BJ (cell line): Measurements from ENCODE around the gene PCIF1. TPM values are rescaled to one million over a fixed set of nuclear protein-coding genes. Genes with fewer than 3 reads are reported as not detected.

ENCODE experiments used
- CTCF ChIA-PET: fragments of 350-600 bp; formaldehyde crosslinking; extraction: SDS; loops from one replicate; lab custom pipeline; 2021; ENCODE audit warnings: antibody characterized with exemption, inconsistent platforms; lab: Yijun Ruan, JAX
- POLR2A ChIA-PET: fragments of 300-600 bp; sonication (Branson Sonifier 250); formaldehyde crosslinking; extraction: SDS; loops from one replicate; lab custom pipeline; 2021; ENCODE audit warnings: antibody characterized with exemption; lab: Charles Lee
- DNase-seq: peaks from one replicate; pipeline ENCODE4 v3.0.0-alpha.2; 2011; ENCODE audit warnings: low read depth
- H3K27me3 ChIP-seq: 2 replicates; pipeline ENCODE4 v1.6.0; 2011; ENCODE audit warnings: low read length; ENCODE audit not compliant: control insufficient read depth, insufficient read depth
- H3K36me3 ChIP-seq: 2 replicates; pipeline ENCODE4 v1.5.1; 2011; ENCODE audit warnings: low read length; ENCODE audit not compliant: control insufficient read depth, insufficient read depth
- H3K4me3 ChIP-seq: 2 replicates; pipeline ENCODE4 v1.5.1; 2011; ENCODE audit warnings: low read depth, mild to moderate bottlenecking, control low read depth, low read length
- polyA plus RNA-seq: library from polyadenylated mRNA; depleted of rRNA; stranded (reverse); fragments of >200 nt; gene quantifications from 2 replicates; pipeline ENCODE4 v1.2.3, GENCODE V29; 2011
- TF ChIP-seq, protein P1 (sequence below): IDR thresholded peaks from 2 replicates; pipeline ENCODE4 v1.5.1; 2011; ENCODE audit warnings: low read depth, mild to moderate bottlenecking, control low read depth, inconsistent platforms, low read length, moderate library complexity; ENCODE audit not compliant: insufficient read depth

Gene PCIF1
- polyA plus RNA-seq, 1 experiment = 20.9 TPM

DNA sequence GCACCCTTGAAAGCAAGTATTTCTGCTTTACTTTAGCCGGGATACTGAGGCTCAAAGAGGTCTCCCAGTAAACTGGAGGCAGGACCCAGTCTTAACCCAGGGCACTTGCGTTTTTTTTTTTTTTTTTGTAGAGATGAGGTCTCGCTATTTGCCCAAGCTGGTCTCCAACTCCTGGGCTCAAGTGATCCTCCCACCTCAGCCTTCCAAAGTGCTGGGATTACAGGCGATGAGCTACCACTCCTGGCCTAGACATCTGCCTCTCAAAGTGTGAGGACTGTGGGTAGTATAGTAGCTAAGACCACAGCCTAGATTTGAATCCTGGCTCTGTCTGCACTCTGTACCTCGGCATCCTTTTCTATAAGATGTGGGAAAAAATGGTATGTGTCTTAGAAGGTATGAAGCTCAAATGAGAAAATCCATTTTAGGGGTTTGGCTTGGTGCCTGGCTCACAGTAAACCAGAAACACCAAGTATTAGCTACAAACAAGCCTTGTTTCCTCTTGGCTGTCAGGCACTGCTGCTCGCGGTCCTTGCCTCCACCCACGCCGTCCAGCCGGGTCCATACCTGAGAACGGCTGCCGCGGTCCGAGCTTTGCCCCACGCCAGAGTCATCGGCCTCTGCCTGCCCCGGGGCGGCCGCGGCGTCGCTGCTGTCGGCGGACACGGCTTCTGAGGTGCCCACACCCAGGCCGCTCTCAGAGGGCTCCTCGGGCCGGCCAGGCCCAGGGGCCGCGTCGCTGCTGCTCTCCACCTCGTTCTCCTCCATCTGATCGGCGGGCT is 36.4 kb downstream of the PCIF1 start:
- DNase-seq = no peak
- Histone ChIP-seq H3K27me3 (no peaks in the 10 kb centered on the region), H3K36me3 (peaks cover 17% of the 10 kb centered on the region), H3K4me3 (peak overlapping the region; percentile 90)
- POLR2A ChIA-PET = no interaction called here
- CTCF ChIA-PET = interaction anchor here (0.9 to 7.1 kb wide), 21 partner anchors 11 to 200 kb away, joined by 3 to 64 read pairs (median 5); partner anchors contain the start of genes CTSA, NEURL2 and UBE2C
- TF ChIP-seq, protein P1, sequence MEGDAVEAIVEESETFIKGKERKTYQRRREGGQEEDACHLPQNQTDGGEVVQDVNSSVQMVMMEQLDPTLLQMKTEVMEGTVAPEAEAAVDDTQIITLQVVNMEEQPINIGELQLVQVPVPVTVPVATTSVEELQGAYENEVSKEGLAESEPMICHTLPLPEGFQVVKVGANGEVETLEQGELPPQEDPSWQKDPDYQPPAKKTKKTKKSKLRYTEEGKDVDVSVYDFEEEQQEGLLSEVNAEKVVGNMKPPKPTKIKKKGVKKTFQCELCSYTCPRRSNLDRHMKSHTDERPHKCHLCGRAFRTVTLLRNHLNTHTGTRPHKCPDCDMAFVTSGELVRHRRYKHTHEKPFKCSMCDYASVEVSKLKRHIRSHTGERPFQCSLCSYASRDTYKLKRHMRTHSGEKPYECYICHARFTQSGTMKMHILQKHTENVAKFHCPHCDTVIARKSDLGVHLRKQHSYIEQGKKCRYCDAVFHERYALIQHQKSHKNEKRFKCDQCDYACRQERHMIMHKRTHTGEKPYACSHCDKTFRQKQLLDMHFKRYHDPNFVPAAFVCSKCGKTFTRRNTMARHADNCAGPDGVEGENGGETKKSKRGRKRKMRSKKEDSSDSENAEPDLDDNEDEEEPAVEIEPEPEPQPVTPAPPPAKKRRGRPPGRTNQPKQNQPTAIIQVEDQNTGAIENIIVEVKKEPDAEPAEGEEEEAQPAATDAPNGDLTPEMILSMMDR = no peak

DNA sequence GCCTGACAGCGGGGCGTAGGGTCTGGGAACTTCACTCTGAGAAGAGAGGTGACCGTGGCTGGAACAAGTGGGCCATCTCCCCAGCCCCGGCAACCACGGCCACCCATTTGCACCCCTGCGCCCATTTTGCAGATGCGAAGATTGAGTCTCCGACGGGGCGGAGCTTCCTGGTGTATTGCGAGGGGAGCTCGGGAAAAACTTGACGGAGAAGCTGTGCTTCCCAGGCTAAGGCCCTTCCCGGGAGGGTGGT is 36.9 kb downstream of the PCIF1 start:
- DNase-seq = no peak
- peaks cover 17% of the 10 kb centered on the region for H3K36me3 ChIP-seq
- H3K27me3 ChIP-seq = no peaks in the 10 kb centered on the region
- ChIA-PET POLR2A (no interaction called here), CTCF (interaction anchor here (1.8 to 7.1 kb wide), 8 partner anchors 11 to 200 kb away, joined by 5 to 64 read pairs (median 18); partner anchors contain the start of genes CTSA and NEURL2)
- TF ChIP-seq, protein P1 = no peak
- peak overlapping the region; percentile 90 for H3K4me3 ChIP-seq

DNA sequence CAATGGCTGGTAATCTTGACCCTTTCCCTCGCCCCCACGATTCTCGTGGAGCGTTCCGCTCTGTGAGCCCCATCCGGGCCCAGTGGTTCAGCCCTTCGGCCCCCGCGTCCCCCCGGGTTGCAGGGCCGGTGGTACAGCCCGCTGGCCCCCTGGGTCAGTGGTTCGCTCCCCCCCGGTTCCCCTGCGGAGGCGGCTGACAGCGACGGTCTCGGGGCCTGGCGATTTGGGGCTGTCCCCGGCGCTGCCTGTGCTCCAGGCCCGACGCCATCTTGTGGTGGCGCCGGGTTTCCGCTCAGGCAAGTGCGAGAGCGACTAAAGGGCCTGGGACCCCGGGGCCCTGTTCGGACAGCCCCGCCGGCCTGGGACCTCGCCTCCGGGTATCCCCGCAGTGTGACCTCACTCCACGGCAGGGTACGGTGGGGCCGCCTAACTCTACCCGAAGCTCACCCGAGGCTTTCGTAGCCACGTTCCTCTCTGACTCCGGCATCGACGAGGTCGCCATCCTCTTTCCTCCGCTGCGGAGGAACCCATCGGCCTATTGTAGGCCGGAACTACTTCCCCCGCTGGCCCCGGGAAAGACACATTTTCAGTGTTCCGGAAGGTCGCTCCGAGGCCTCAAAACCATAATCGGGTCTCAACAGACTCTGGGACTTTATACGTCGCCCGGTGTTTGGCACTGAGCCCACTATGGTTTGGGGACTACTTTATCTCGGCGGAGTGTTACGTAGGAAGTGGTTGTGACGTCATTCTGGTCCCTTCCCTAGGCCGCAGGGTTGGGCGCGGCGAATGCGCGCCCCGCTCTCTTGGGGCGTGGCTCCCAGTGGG is 37.4 kb downstream of the PCIF1 start, which contains the start of gene ZNF335:
TSS of gene ZNF335 (minus strand) at position 529 of the 825 bp plus-strand sequence. CDS start 793 bp downstream, outside the sequence.
- TF ChIP-seq, protein P1 = peak; percentile 39
- peak within 1 kb of the TSS; percentile 90 for H3K4me3 ChIP-seq
- no peaks in the 10 kb centered on the region for H3K27me3 ChIP-seq
- H3K36me3 ChIP-seq = peaks cover 17% of the 10 kb centered on the region
- ChIA-PET CTCF (interaction anchor here (0.6 to 7.1 kb wide), 8 partner anchors 12 to 123 kb away, joined by 3 to 64 read pairs (median 18); partner anchors contain the start of genes CTSA and NEURL2), POLR2A (interaction anchor here (0.5 kb wide), 1 partner anchor 152 kb away, joined by 6 read pairs; no protein-coding TSS in a partner anchor)
- DNase-seq = peak; percentile 60

DNA sequence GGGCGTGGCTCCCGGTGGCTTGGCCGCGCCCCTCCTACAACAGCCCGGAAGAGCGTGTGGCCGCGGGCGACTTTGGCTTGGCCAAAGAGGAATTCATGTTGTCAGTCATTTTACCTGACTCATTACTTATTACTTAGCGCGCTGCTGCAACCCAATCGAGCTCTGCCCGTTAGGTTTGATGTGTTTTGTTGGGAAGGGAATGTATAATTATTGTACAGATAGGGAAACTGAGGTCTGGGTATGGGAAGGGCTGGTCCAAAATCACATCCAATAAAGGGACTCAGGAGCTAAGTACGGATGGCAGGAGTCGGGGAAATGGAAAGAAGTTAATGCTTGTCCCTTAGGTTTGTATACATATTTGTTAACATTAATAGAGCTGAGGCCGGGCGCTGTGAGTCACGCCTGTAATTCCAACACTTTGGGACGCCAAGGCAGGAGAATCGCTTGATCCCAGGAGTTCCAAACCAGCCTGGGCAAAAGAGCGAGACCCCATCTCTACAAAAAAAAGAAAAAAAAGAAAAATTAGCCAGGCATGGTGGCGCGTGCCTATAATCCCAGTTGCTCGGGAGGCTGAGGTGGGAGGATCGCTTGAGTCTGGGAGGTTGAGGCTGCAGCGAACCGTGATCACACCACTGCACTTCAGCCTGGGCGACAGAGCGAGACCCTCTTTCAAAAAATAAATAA is 38.2 kb downstream of the PCIF1 start:
- POLR2A ChIA-PET = interaction anchor here (0.5 to 0.6 kb wide), 3 partner anchors 53 to 362 kb away, joined by 3 to 6 read pairs (median 4); no protein-coding TSS in a partner anchor
- DNase-seq = no peak
- CTCF ChIA-PET = interaction anchor here (0.6 to 7.1 kb wide), 5 partner anchors 14 to 124 kb away, joined by 3 to 64 read pairs (median 4); no protein-coding TSS in a partner anchor
- TF ChIP-seq, protein P1 = no peak
- Histone ChIP-seq H3K4me3 (peak overlapping the region; percentile 38), H3K36me3 (peaks cover 10% of the 10 kb centered on the region), H3K27me3 (no peaks in the 10 kb centered on the region)
